Body of pancreas (tissue), 4 donors: Measurements from ENCODE around the gene DIP2B. TPM values are rescaled to one million over a fixed set of nuclear protein-coding genes. Genes with fewer than 3 reads are reported as not detected.

Source experiments
- ATAC-seq: fragments of 150-250 bp; one replicate; pipeline ENCODE4 v1.9.1; 2016
- DNase-seq, 4 donors: peaks; one replicate each; pipeline ENCODE4 v3.0.0-alpha.2; 2019
- H3K27ac ChIP-seq, 4 donors: fragments of 200-600 bp; sonication (generic); 1 replicate in 3 of 4; 2 replicates in 1 of 4; pipeline versions ENCODE4 v1.5.1 to v1.6.1; 2016 to 2019; ENCODE audit warnings: mild to moderate bottlenecking in 1 of 4, mixed read lengths in 1 of 4, moderate library complexity in 1 of 4
- H3K27me3 ChIP-seq, 2 donors: fragments of 200-600 bp; sonication (generic); one replicate each; pipeline ENCODE4 v1.6.0; 2016; ENCODE audit warnings: mild to moderate bottlenecking in 1 of 2
- H3K36me3 ChIP-seq, 2 donors: fragments of 200-600 bp; sonication (generic); replicated peaks in 1 of 2; 2 replicates each; pipeline ENCODE4 v1.5.1; 2016; ENCODE audit warnings: low read depth in 2 of 2; ENCODE audit not compliant: insufficient read depth in 1 of 2
- H3K4me1 ChIP-seq: fragments of 200-600 bp; sonication (generic); one replicate; pipeline ENCODE4 v1.6.0; 2016
- H3K4me3 ChIP-seq, 2 donors: fragments of 200-600 bp; sonication (generic); 1 replicate in 1 of 2; 2 replicates in 1 of 2; pipeline ENCODE4 v1.5.1; 2016 to 2019
- H3K9me3 ChIP-seq, 3 donors: fragments of 200-600 bp; sonication (generic); 1 replicate in 2 of 3; 2 replicates in 1 of 3; pipeline ENCODE4 v1.5.1; 2016
- CTCF ChIP-seq, 7 experiments: fragments of 450-650 bp in 4 of 7; fragments of 200-600 bp in 3 of 7; sonication (generic) in 3 of 7; IDR thresholded peaks; one replicate each; pipeline ENCODE4 v1.5.1; 2016 to 2019; ENCODE audit warnings: antibody characterized with exemption in 7 of 7
- POLR2A ChIP-seq, 3 donors: fragments of 450-650 bp; IDR thresholded peaks; one replicate each; pipeline ENCODE4 v1.6.1; 2016; ENCODE audit warnings: antibody characterized with exemption in 3 of 3, mild to moderate bottlenecking in 2 of 3
- WGBS, 2 donors: methylation state at CpG; one replicate each; pipeline ENCODE4 v1.1.5; 2017; 5-methylcytosine and 5-hydroxymethylcytosine counted together
- intact Hi-C: fragments of 100-400 bp; cut with DNase I; formaldehyde crosslinking; loops from one replicate; pipeline ENCODE4 v1.15.1; 2023
- total RNA-seq, 2 donors: library from RNA; depleted of rRNA; stranded (reverse); fragments of >200 nt; gene quantifications; one replicate each; pipeline ENCODE4 v1.1.0, GENCODE V29; 2016

The DIP2B gene
- total RNA-seq, 2 donors from 2014 or later: 15.8 to 28.7 TPM

- intact Hi-C loops: loop anchor here (10.0 kb wide), 1 partner anchor 57 kb away; no protein-coding TSS in a partner anchor
- ATAC-seq: no peak
- peak overlapping the region in 3 of 4 donors; percentile 10 to 33 (median 13) for H3K27ac ChIP-seq
Measured at GRCh38 chr12:50621399-50622300, 116.9 kb downstream of the DIP2B start.

GRCh38 chr12:50625029-50625925 lies 120.5 kb downstream of the DIP2B start:
- no peak overlapping the region for H3K4me3 ChIP-seq
- TF ChIP-seq POLR2A (IDR thresholded peaks at IDR 0.05) (no peak), CTCF (IDR thresholded peaks at IDR 0.05) (no peak)
- no peak for ATAC-seq
- H3K4me1 ChIP-seq: peaks cover 16% of the 10 kb centered on the region
- no peaks in the 10 kb centered on the region for H3K9me3 ChIP-seq
- no peak overlapping the region for H3K27ac ChIP-seq
- intact Hi-C loops: loop anchor here (10.0 kb wide), 1 partner anchor 60 kb away; no protein-coding TSS in a partner anchor
- DNase-seq: no peak
- H3K27me3 ChIP-seq: no peaks in the 10 kb centered on the region
- no peaks in the 10 kb centered on the region for H3K36me3 ChIP-seq
- WGBS, 2 donors: 61 to 67% methylated on average over 4 of the region's 4 CpGs

More at GRCh38 chr12:50621399-50622300, 116.9 kb downstream of the DIP2B start:
- Histone ChIP-seq H3K4me3 (no peak overlapping the region), H3K36me3 (no peaks in the 10 kb centered on the region), H3K27me3 (no peaks in the 10 kb centered on the region), H3K9me3 (no peaks in the 10 kb centered on the region), H3K4me1 (peaks cover 32% of the 10 kb centered on the region)
- TF ChIP-seq POLR2A (IDR thresholded peaks at IDR 0.05) (no peak), CTCF (IDR thresholded peaks at IDR 0.05) (no peak)
- 49 to 51% methylated on average over 8 of the region's 8 CpGs for WGBS, 2 donors
- peak in 3 of 4 donors; percentile 25 to 43 (median 43) for DNase-seq

GRCh38 chr12:50626026-50626425 lies 121.2 kb downstream of the DIP2B start:
- intact Hi-C loops: loop anchor here (10.0 kb wide), 1 partner anchor 61 kb away; no protein-coding TSS in a partner anchor

GRCh38 chr12:50627491-50627890 lies 122.7 kb downstream of the DIP2B start:
- DNase-seq: no peak

More at GRCh38 chr12:50626026-50626425, 121.2 kb downstream of the DIP2B start:
- TF ChIP-seq POLR2A (IDR thresholded peaks at IDR 0.05): no peak
- TF ChIP-seq CTCF (IDR thresholded peaks at IDR 0.05): no peak
- no peaks in the 10 kb centered on the region for H3K36me3 ChIP-seq
- DNase-seq (no peak), ATAC-seq (no peak)
- H3K4me1 ChIP-seq: peaks cover 9% of the 10 kb centered on the region
- no peaks in the 10 kb centered on the region for H3K9me3 ChIP-seq
- no peak overlapping the region for H3K27ac ChIP-seq
- 83 to 86% methylated on average over 5 of the region's 5 CpGs for WGBS, 2 donors
- no peak overlapping the region for H3K4me3 ChIP-seq
- no peaks in the 10 kb centered on the region for H3K27me3 ChIP-seq

More at GRCh38 chr12:50627491-50627890, 122.7 kb downstream of the DIP2B start:
- H3K9me3 ChIP-seq: no peaks in the 10 kb centered on the region
- intact Hi-C loops: loop anchor here (10.0 kb wide), 1 partner anchor 63 kb away; no protein-coding TSS in a partner anchor
- WGBS, 2 donors: 89 to 93% methylated on average over 2 of the region's 2 CpGs
- H3K27ac ChIP-seq: no peak overlapping the region
- ATAC-seq: no peak
- H3K4me3 ChIP-seq: no peak overlapping the region
- H3K4me1 ChIP-seq: no peaks in the 10 kb centered on the region
- no peaks in the 10 kb centered on the region for H3K36me3 ChIP-seq
- H3K27me3 ChIP-seq: no peaks in the 10 kb centered on the region
- TF ChIP-seq POLR2A (IDR thresholded peaks at IDR 0.05) (no peak), CTCF (IDR thresholded peaks at IDR 0.05) (no peak)
